Choroid plexus epithelial cell (primary cell): ENCODE measurements around the gene TRIM5.
A peak's percentile ranks its signal among the peaks of the same experiment; 100 is the strongest.
"Not testable (repeated sequence)": the region's sequence is repeated elsewhere in the genome, so short reads cannot be mapped to it uniquely, and the experiment has no call there.

Experiments
- DNase-seq: peaks from one replicate; pipeline ENCODE4 v3.0.0-alpha.2; 2010; ENCODE audit warnings: low read depth
- H3K4me3 ChIP-seq: 2 replicates; pipeline ENCODE4 v1.5.1; 2011; ENCODE audit warnings: low read depth, mild to moderate bottlenecking, control low read depth, low read length, moderate library complexity
- TF ChIP-seq, protein P1 (sequence below): conservative IDR thresholded peaks from 2 replicates; pipeline ENCODE4 v1.5.1; 2011; ENCODE audit warnings: low read depth, mild to moderate bottlenecking, control low read depth, inconsistent platforms, low read length, moderate library complexity

The TRIM5 gene

DNA sequence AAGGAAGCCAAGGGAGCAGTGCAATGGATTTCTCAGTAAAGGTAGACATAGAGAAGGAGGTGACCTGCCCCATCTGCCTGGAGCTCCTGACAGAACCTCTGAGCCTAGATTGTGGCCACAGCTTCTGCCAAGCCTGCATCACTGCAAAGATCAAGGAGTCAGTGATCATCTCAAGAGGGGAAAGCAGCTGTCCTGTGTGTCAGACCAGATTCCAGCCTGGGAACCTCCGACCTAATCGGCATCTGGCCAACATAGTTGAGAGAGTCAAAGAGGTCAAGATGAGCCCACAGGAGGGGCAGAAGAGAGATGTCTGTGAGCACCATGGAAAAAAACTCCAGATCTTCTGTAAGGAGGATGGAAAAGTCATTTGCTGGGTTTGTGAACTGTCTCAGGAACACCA lies 11.3 kb upstream of the TRIM5 start:
- DNase-seq = peak; percentile 37
- no peak overlapping the region for H3K4me3 ChIP-seq
- TF ChIP-seq, protein P1, sequence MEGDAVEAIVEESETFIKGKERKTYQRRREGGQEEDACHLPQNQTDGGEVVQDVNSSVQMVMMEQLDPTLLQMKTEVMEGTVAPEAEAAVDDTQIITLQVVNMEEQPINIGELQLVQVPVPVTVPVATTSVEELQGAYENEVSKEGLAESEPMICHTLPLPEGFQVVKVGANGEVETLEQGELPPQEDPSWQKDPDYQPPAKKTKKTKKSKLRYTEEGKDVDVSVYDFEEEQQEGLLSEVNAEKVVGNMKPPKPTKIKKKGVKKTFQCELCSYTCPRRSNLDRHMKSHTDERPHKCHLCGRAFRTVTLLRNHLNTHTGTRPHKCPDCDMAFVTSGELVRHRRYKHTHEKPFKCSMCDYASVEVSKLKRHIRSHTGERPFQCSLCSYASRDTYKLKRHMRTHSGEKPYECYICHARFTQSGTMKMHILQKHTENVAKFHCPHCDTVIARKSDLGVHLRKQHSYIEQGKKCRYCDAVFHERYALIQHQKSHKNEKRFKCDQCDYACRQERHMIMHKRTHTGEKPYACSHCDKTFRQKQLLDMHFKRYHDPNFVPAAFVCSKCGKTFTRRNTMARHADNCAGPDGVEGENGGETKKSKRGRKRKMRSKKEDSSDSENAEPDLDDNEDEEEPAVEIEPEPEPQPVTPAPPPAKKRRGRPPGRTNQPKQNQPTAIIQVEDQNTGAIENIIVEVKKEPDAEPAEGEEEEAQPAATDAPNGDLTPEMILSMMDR = no peak

DNA sequence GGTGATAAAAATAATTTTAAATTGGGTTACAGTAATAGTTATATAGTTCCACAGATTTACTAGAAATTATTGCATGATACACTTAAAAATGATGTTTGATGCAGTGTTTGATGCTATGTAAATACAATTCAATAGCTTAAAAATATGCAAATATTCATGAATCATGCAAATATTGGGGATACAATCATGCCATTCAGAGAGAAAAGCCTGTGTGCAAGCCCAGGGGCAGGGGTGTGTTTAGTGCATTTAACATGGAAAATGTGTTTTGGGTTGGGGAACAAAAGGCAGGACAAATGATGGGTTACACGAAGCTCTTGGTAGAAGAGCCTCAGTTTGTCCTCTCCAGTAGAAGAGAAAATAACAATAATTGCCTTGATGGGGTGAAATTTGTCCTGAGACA lies 10.7 kb upstream of the TRIM5 start:
- no peak for DNase-seq
- TF ChIP-seq, protein P1 = no peak
- no peak overlapping the region for H3K4me3 ChIP-seq

DNA sequence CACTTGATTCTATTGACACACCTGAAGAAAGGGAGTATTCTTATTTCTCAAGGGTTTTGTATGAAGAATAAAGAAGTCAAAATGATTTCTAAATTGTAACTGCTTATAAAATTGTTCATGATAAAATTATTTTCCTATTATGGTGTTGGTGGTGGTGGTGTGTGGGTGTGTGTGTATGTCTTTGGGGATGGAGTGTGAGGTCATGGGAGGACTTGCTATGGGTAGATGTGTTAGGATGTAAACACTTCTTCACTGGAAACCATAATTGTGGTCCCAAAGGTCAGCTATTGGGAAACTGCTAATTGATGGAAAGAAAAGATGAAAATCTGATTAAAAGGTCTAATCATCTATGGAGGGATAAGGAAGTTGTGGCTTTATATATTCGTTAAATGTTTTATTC lies 9.8 kb upstream of the TRIM5 start:
- no peak for DNase-seq
- TF ChIP-seq, protein P1 = no peak
- no peak overlapping the region for H3K4me3 ChIP-seq

DNA sequence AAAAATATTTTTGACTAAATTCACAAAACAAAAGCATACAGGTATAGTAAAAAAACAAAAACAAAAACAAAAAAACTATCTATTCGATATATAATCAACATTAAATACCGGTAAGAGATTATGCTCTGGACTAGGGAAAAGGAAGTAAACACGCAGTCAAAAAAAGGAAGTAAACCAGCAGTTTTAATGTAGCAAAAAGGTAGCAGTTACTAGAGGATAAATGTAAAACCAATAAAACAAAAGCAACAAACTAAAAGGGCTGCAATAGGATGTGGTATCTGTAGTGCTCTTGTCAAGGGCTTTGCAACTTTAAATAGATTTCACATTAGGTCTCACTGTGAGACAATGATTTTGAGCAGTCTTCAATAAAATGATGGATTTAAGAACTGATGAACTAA lies 7.1 kb upstream of the TRIM5 start:
- no peak overlapping the region for H3K4me3 ChIP-seq
- no peak for DNase-seq
- TF ChIP-seq, protein P1 = no peak

DNA sequence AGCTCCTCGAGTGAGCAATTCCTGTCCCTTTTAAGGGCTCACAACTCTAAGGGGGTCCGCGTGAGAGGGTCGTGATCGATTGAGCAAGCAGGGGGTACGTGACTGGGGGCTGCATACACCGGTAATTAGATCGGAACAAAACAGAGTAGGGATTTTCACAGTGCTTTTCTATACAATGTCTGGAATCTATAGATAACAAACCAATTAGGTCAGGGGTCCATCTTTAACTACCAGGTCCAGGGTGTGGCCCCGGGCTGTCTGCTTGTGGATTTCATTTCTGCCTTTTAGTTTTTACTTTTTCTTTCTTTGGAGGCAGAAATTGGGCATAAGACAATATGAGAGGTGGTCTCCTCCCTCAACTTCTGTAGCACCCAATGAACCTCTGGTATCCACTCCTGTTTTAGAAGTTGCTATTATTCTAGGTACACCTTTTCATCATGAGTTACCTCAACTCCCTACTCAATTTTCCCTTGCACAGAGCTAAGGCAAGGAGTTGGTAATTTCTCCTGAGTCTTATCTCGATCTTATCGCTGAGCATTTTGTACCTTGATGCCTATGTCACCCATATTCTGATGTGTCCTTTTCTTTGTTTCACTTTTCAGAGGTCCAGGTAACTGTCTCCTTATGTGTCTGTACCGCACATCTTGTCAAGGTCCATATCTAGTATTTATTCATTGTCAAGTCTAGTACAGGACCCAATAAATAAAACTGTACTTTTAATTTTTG lies 6.5 kb upstream of the TRIM5 start:
- DNase-seq = not testable (repeated sequence)
- peak overlapping the region; percentile 59 for H3K4me3 ChIP-seq

DNA sequence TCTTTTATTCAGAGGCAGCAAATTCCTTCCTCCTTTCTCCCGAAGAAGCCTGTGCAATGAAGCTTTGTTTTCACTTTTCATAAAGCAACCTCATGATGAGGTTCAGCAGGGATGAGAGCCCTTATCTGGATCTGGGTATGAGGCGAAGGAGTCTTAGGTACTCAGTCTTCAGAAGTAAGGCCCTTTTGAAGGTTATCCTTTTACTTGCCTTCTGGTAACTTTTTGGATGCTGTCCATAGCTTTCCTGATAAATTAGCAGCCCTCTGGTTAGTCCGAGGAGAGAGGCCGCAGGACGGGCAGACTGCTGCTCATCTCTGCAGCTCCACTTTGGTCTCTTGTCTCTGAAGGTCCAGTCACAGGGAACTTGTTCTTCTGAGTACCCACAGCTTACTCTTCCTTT lies 5.9 kb upstream of the TRIM5 start:
- peak overlapping the region; percentile 59 for H3K4me3 ChIP-seq
- peak; percentile 30 for DNase-seq
- TF ChIP-seq, protein P1 = no peak

DNA sequence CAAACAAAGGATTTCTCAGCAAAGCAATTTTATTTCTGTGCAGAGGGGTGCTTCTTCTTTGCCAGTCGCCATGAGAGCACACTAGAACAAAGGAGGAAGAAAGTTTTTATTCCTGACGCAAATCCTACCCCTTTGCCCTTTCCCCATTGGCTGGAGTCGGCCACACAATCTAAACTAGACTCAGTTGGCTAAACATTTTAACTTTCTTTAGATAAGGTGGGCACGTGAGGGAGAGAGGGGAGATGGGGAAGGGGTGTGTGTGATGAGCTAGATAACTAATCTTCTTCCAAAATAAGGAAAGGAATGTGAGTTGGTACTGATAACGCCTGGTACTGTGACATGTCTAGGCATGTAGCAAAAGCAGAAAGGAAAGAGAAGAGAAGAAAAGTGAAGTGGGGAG lies 5.3 kb upstream of the TRIM5 start:
- DNase-seq = peak; percentile 30
- peak overlapping the region; percentile 59 for H3K4me3 ChIP-seq
- TF ChIP-seq, protein P1 = no peak
